ENCODE results near the gene ACP1. TPM values are rescaled to one million over a fixed set of nuclear protein-coding genes. Genes with fewer than 3 reads are reported as not detected.

Gene ACP1
- polyA plus RNA-seq, 1 of the 3 experiments (the other 2 are of a cell fraction): 88.9 TPM

- Histone ChIP-seq H3K4me1 (ENCODE audit: control insufficient read depth in 1 of 2, insufficient read depth in 2 of 2, low read depth in 1 of 2, low read length in 1 of 2) (peaks cover 0 to 12% of the 10 kb centered on the region in 2 experiments; a peak in 1 of 4 replicates), H3K27ac (ENCODE audit: low read depth in 2 of 2, low read length in 1 of 2) (no peak overlapping the region), H3K4me3 (ENCODE audit: low read depth in 2 of 2, low read length in 1 of 2) (no peak overlapping the region), H3K27me3 (ENCODE audit: insufficient read depth) (peaks cover 26% of the 10 kb centered on the region), H3K36me3 (replicated peaks in 1 of 2; ENCODE audit: control insufficient read depth in 1 of 2, insufficient read depth in 2 of 2, low read length in 1 of 2) (peaks cover 0 to 27% of the 10 kb centered on the region in 2 experiments), H2AFZ (ENCODE audit: low read depth) (no peak overlapping the region), H3F3A (replicated peaks; ENCODE audit: insufficient read depth) (peaks cover 6% of the 10 kb centered on the region), H3K4me2 (no peak overlapping the region), H3K9me3 (no peaks in the 10 kb centered on the region), H3K9me2 (no peaks in the 10 kb centered on the region), H3K9ac (no peak overlapping the region), H4K20me1 (ENCODE audit: insufficient read depth) (no peaks in the 10 kb centered on the region), H3K79me2 (ENCODE audit: insufficient read depth) (no peaks in the 10 kb centered on the region)
- DNase-seq: no peak
- ChIA-PET CTCF (interaction anchor here (1.9 to 6.3 kb wide), 2 partner anchors 24 to 352 kb away, joined by 5 to 24 read pairs; no protein-coding TSS in a partner anchor), POLR2A (no interaction called here)
- 94% methylated on average over 1 of the region's 1 CpG for WGBS (ENCODE audit: low lambda C conversion rate)
- TF ChIP-seq JUND (IDR thresholded peaks at IDR 0.05) (peak; percentile 30; the same call in 1 of the 2 replicates), TEAD4 (IDR thresholded peaks at IDR 0.05; ENCODE audit: borderline replicate concordance, insufficient read depth) (no peak)
These were observed 20.8 kb downstream of the ACP1 start for GRCh38 chr2:285531-285930.

- H3K4me1 ChIP-seq (ENCODE audit: control insufficient read depth in 1 of 2, insufficient read depth in 2 of 2, low read depth in 1 of 2, low read length in 1 of 2): peaks cover 0 to 12% of the 10 kb centered on the region in 2 experiments; a peak in 1 of 4 replicates
- H3K9ac ChIP-seq: no peak overlapping the region
- whole genome bisulfite sequencing (ENCODE audit: low lambda C conversion rate): 90% methylated on average over 6 of the region's 6 CpGs
- peaks cover 26% of the 10 kb centered on the region for H3K27me3 ChIP-seq (ENCODE audit: insufficient read depth)
- H3K4me2 ChIP-seq: no peak overlapping the region
- ChIA-PET CTCF (interaction anchor here (0.6 to 6.3 kb wide), 3 partner anchors 25 to 351 kb away, joined by 3 to 24 read pairs (median 5); no protein-coding TSS in a partner anchor), POLR2A (no interaction called here)
- no peak for TF ChIP-seq FOXJ3 (CRISPR knock-in tag; IDR thresholded peaks at IDR 0.05)
- TF ChIP-seq NRF1 (IDR thresholded peaks at IDR 0.05; ENCODE audit: low read depth, low read length): no peak
- TF ChIP-seq RCOR1 (IDR thresholded peaks at IDR 0.05; ENCODE audit: low read length): no peak
- TF ChIP-seq SMC3 (IDR thresholded peaks at IDR 0.05; ENCODE audit: low read depth, low read length): no peak
- TF ChIP-seq GATA2 (CRISPR knock-in tag; IDR thresholded peaks at IDR 0.05): no peak
- TF ChIP-seq EP300 (IDR thresholded peaks at IDR 0.05; ENCODE audit: borderline replicate concordance in 1 of 2, low read depth in 1 of 2, low read length in 1 of 2): no peak
- TF ChIP-seq RXRA (IDR thresholded peaks at IDR 0.05; ENCODE audit: borderline replicate concordance, low read depth): no peak
- TF ChIP-seq NFIC (IDR thresholded peaks at IDR 0.05; ENCODE audit: borderline replicate concordance): no peak
- no peak for TF ChIP-seq CHD2 (IDR thresholded peaks at IDR 0.05; ENCODE audit: low read length, partially characterized antibody)
- TF ChIP-seq USF1 (IDR thresholded peaks at IDR 0.05; ENCODE audit: borderline replicate concordance, low read depth): no peak
- no peak for TF ChIP-seq TAF1 (IDR thresholded peaks at IDR 0.05; ENCODE audit: borderline replicate concordance, low read depth, low read length)
- no peak for TF ChIP-seq FOXM1 (IDR thresholded peaks at IDR 0.05; ENCODE audit: low read depth)
- no peak for TF ChIP-seq FOSL2 (IDR thresholded peaks at IDR 0.05; ENCODE audit: borderline replicate concordance, low read depth)
- no peak for TF ChIP-seq SIN3A (IDR thresholded peaks at IDR 0.05; ENCODE audit: borderline replicate concordance, low read depth, low read length)
- no peaks in the 10 kb centered on the region for H3K79me2 ChIP-seq (ENCODE audit: insufficient read depth)
- no peak overlapping the region for H3K4me3 ChIP-seq (ENCODE audit: low read depth in 2 of 2, low read length in 1 of 2)
- no peak overlapping the region for H2AFZ ChIP-seq (ENCODE audit: low read depth)
- no peak overlapping the region for H3K27ac ChIP-seq (ENCODE audit: low read depth in 2 of 2, low read length in 1 of 2)
- peaks cover 6% of the 10 kb centered on the region for H3F3A ChIP-seq (replicated peaks; ENCODE audit: insufficient read depth)
- peaks cover 0 to 22% of the 10 kb centered on the region in 2 experiments for H3K36me3 ChIP-seq (replicated peaks in 1 of 2; ENCODE audit: control insufficient read depth in 1 of 2, insufficient read depth in 2 of 2, low read length in 1 of 2)
- no peaks in the 10 kb centered on the region for H3K9me2 ChIP-seq
- H3K9me3 ChIP-seq: no peaks in the 10 kb centered on the region
- no peak for DNase-seq
- no peaks in the 10 kb centered on the region for H4K20me1 ChIP-seq (ENCODE audit: insufficient read depth)
These were observed 21.3 kb downstream of the ACP1 start for GRCh38 chr2:286035-286434.
